Eye (tissue), 1 donor: ENCODE results near the gene TENM3.

Source experiments
- DNase-seq: peaks from one replicate; pipeline ENCODE4 v3.0.0-alpha.2; 2015

The TENM3 gene

DNA sequence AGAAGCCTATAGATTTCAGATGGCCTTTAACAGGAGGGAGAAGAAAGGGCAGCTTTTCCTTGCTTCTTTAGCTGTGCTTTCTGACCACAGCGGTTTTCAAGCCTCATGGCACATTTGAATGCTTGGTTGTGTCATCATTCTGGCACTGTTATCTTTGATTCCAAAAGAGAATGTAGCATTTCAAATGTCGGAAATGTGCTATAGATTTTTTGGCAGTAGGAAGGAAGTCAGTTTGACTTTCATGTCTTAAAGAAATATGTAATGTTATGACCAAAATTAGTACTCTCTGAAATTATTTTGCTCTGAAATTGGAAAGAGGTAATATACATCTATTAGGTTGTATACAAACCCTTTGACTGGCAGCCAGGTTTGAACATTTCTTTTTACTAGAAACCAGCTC is 171.9 kb downstream of the TENM3 start:
- DNase-seq: no peak

DNA sequence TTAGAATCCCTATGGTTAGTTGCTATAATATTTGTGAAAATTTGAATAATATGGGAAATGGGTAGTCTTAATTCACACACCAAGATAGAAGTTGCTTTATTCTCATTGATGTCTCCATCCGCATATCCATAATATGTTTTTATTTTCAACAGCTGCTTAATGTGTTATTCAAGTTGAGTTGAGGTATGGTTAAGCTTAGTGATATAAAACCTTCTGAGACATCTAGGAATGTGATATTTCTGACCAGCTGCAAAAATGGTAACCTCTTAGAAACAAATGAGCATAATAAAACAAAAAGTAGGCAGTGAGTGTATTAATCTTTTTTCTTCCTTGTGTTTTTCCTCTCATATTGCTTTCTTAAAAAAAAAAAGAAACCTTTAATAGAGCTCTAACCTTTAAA is 172.9 kb downstream of the TENM3 start:
- no peak for DNase-seq

DNA sequence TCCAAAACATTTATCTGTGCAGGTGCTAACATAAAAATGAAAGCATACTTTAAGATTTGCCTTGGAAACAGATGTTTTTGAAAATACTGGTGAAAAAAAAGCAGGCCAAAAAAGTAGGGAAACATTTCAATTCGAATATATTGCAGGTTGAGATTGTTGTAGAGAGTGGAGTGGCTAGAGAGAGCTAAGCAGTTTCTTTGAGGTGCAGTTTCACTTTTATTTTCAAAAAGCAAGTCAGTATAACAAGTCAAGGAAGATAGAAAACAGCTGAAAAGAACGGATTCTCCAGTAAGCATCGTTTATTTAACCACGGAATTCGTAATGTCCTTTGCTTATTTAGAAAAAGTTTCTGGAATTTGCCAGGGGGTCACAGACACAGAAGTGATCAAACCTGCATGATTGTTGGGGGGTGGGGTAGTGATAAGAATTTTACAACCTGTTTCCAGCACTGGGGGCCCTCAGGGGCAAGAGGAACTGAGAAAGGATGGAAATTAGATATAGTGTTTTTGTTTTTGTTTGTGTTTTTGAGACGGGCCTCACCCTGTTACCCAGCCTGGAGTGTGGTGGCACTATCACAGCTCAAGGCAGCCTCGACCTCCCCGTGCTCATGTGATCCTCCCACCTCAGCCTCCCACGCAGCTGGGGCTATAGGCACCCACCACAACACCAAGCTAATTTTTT is 175.0 kb downstream of the TENM3 start:
- no peak for DNase-seq

DNA sequence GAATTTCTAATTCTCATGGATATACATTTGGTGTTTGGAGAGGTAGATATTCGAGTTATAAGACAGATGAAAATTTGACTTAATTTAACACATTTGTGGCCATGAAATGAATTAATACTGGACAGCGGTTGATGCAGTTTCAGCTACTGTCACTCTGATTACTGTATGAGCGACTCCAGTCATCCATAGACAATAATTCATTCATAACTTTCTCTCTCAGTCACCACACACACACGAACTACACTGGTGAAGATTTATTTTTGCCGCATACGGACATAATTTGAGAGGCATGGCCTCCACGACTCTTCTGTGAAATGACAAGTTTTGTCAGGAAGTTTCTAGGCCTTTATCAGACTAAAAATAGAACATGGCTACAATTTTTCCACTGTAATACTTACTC is 177.0 kb downstream of the TENM3 start:
- DNase-seq: peak; percentile 60

DNA sequence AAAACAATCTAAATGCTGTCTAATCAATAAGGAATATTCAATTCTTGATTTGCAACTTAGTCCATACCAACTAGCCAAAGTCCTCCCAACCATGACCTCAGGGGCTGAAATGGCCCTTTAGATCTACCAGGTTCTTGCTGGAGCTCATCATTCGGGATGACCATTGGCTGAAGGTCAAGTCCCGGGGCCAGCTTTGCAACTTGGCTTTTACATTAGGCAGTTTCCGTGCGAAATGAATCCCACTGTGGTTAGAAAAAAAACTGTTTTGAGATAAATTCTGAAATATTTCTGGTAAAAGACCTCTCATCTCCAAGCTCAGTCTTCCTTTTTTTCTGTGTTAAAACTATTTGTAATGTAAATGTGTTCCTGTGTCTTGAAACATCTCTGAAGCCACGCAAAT is 178.6 kb downstream of the TENM3 start:
- no peak for DNase-seq

DNA sequence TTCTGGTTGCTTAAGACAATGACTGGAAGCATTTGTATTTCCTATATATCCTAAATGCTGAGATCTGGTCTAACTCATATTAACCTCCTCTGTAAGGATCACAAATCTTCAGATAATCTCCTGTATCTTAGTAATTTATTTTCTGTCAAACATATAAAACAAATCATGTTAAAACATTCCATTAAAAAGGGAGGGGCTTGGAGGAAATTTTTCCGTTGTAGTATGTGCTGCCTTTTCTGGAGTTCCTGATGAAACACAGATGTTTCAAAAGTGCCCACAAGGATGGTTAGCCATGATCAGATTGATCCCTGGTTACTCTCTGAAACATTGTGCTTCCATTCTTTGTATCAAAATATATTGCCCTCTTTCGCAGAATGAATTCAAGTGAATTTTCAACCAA is 182.1 kb downstream of the TENM3 start:
- DNase-seq: no peak

DNA sequence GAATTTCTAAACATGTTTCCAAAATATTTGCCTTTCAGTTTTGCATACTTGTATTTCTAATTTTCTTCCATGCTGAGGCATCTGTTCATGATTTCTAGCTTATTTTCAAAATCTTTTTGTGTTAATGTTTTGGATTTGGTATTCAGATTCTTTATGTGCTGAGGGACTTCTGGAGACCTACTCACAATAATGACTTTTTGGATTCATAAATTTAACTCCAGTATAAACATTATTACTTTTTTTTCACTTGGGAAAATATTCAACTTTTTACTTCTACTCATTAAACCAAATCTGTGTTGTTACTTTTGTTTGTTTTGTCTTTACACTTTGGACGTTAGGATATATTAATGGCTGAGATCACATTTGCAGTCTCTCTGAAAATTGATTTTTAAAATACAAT is 183.7 kb downstream of the TENM3 start:
- no peak for DNase-seq

DNA sequence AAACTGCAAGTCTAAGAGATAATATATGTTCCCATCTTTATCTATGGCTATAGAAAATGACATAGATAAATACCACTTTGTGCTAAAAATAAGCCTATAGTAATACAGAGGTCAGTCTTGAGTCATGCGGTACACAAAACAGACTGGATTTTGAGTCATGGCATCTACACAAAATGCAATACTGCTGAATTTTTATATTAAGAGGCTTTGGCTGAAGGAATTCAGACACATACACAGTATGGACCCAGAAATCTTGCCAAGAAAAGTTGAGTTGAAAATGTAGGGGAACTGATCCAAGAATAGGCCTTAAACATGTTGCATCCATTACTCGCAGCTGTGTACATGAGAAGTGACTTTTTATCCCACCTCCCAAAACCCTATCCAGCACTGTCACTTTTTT is 184.4 kb downstream of the TENM3 start:
- peak; percentile 68 for DNase-seq

DNA sequence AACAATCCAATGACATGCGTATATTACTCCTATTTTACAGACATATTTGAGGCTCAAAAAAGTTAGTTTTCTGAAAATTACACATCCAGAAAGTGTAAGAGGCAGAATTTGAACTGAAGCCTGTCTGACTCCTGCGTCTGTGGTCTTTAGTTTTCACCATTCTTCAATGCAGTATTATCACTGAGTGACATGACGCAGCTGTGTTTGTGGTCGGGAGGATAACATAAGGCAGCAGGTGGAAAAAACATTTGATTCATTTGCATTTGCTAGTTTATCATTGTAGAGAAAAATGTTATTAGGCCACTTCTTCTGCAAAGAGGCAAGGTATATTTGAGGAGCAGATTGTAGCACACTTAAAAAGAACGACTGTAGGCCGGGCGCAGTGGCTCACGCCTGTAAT is 186.7 kb downstream of the TENM3 start:
- DNase-seq: no peak

DNA sequence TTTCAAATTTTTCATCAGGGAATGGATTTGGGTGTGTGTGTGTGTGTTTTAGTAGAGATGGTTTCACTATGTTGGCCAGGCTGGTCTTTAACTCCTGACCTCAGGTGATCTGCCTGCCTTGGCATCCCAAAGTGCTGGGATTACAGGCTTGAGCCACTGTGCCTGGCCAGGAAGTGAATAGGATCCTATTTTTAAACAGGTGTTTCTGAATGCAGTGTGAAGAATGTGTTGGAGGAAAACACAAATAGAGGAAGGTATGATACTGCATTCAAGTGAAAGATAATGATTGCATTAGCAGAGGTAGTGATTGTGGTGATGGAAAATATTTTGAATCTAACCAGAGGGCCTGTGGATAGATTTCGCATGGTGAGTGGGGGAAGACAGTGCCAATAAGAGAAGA is 189.6 kb downstream of the TENM3 start:
- no peak for DNase-seq

DNA sequence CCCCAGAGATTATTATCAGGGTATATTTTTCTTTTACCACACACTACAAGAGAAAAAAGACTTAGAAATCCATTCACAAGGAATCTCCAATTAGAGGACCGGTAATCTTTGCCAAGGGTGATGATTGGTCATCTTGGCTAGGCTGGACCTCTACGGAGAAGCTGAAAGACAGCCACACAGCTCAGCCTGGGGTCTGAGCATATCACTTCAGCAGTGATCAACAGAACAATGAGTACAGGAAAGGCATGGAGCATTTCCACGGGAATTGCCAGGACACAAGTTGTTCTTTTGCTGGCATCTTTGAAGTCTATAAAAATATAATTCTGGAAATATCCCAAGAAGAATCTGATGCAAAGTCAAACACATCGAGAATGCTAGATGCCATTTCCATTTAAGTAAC is 191.5 kb downstream of the TENM3 start:
- no peak for DNase-seq

DNA sequence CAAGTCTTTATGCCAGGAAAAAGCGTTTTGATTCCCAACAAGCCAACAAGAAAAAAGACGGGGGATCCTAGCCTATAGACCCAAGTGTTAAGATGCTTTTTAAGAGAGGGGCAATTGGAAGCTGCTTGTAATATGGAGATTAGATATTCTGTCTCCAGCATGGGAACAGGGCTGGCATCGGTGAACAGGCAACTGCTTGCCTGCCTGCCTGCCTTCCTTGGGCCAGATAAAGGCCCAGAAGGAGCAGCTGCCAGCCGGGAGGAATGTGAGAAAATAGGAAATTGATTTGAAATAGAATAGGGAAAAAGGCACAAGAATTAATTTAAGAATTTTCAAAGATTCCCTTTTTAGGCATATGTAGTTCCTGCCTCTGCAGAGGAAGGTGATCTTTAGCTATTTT is 192.2 kb downstream of the TENM3 start:
- DNase-seq: no peak

DNA sequence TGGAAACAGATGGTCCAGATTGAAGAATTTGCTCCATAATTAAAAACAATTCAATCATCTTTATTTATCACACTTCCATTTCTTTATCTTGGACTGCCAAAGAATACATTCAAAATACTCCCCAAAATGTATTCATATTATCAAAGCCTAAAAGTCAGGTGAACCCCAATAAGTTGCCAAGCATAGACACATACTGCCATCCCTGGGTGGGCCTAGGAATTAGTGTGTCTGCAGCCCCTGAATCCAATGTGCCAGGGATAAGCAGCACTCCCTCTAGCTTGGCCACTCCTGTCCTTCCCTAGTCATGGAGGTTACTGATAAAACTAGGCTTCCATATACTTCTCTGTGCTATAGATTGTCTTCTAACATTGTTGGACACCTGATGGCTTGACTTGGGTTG is 199.9 kb downstream of the TENM3 start:
- no peak for DNase-seq

DNA sequence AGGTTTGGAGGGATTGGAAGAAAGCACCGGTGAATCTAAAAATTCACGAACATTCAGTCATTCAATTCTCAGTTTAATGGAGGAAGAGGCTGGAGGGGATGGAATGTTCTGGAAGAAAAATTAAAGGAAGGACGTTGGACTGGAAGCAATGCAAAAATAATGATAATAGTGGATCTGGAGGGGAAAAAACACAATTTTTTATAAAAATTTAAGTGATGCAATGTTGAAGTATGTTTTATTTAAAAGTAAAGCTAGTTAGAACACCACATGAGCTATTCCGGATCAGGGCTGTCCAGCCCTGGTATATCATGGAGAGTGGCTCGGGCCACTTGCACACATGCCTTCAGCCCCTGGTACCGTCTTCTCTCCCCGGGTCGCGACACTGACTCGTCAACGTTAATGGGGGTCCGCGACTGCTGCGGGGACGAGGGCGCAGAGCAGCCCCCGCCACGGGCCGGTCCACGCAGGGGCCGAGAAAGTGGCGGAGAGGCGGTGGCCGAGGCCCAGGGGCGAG is 204.6 kb downstream of the TENM3 start:
- no peak for DNase-seq

DNA sequence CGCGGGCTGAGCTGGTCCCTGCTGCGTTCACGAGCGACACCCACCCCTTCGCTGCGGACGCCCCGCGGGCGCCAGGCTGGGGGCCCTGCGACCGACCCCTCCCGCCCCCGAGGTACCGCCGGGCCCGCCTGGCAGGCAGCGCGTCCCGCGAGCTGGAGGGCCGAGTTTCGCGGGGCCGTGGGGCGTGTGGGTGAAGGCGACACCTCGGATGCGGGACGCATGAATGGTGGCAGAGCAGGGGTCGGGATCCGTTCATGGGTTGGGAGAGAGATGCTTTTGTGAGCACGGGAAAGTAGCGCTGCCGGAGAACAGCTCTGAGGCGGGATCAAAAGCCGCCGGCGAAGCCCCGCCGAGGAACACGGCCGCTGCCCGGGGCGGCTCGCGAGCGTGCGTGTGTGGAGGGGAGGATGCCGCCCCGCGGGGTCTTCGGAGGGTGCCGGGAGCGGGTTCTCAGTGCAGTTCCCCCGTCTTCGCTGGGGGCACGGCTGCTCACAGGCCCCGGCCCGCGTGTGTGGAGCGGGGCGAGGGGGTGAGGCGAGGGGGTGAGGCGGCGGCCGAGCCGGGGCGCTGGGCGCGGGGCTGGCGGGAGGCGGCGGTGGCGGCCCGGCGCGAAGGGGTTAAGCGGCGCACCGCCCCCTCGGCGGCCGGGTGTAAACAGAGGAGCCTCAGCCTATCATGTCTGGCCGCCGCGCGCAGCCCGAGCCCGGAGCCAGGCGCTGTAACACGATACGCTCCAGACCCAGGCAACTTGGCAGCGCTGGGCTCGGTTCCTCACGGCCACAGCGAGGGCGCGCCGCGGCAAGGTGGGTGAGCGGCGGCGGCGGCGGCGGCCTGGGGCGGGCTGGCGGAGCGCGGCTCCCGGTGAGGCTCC is 205.3 kb downstream of the TENM3 start:
- peak; percentile 95 for DNase-seq

DNA sequence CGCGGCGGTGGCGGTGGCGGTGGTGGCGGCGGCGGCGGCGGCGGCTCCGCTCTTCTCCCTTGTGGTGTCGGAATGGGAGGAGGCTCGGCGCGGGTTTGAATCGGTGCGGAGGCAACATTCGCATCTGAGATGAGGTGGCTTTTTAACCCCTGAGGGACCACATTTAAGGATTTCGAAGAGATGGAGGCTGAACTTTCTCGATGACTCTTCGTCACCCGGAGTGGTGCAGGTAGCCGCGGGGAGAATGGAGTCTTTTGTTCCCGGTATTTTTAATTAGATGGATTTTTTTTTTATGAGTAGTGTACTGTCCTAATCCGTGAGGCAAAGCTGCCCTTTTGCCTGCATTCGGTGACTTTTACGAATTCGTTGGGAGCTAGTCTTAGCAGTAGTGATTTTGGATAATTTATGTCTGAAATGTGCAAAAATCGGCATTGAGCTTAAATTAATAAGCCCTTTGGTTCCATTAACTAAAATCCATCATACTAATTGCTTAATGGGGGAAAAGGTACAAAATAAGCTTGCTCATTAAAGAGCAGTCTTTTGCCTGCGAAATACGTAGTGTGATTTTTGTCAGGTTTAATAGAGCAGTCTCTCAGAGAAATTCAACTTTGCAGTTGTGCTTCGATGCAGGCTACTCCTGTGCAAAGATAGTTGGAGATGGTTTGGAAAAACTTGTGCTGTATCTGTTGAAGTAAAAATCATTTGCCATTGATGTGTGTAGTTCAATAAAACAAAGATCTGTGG is 206.2 kb downstream of the TENM3 start:
- peak; percentile 90 for DNase-seq

DNA sequence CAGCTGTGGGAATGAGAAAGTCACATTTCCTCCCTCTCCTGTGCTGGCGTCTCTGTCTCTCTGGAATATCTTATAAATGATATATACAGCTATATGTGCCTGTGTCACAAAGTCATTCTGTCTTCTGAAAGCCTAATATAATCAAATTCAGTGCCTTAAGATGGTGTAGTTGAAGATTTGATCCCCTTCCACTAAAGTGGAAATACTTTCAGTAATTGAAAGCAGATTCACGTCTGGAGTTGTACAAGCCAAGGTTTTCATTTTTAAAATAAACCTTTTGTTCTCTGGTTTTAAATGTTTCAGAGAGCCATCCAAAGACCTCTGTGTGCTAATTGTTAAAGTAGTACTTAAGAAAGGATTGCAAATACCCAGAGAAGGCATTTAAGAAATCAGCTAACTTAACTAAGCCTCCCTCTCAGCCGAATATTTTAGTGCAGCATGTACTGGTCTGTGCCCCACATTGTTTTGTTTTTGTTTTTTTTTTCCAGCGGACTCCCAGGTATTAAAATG is 206.8 kb downstream of the TENM3 start:
- DNase-seq: peak; percentile 65

DNA sequence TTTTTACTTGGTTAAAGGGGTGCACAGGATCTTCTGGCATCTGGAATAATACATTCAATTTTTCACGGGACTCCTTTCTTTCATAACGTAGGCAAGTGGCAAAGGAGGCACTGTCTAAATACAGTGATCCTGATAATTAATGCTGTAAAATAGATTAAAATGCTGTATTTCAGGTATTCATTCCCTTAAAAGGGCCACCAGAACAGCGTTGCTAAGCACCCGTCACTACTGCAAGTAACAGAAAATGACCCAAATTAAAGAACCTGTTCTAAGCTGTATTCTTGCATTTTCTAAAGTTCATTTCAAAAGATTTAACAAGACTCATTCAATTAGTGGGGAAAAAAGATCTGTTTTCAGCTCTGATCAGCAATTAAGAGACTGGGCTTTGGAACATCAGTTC is 208.2 kb downstream of the TENM3 start:
- DNase-seq: no peak

DNA sequence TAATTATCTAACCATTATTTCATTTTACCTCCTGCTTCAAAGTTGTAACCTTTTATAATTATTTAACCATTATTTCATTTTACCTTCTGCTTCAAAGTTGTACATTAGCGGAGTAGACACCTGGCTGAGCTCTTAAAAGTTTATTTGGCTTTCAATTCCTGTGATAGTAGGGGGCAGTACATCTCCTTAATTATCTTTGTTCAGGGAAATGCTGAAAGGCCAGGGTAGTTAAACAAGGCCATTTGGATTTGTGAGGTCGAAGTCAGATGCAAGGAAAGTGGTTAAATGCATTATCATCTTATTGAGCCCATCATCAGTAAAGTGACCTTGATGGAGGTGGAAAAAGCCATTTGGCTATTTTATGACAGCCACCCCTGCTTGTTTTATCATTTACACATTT is 210.6 kb downstream of the TENM3 start:
- DNase-seq: no peak

DNA sequence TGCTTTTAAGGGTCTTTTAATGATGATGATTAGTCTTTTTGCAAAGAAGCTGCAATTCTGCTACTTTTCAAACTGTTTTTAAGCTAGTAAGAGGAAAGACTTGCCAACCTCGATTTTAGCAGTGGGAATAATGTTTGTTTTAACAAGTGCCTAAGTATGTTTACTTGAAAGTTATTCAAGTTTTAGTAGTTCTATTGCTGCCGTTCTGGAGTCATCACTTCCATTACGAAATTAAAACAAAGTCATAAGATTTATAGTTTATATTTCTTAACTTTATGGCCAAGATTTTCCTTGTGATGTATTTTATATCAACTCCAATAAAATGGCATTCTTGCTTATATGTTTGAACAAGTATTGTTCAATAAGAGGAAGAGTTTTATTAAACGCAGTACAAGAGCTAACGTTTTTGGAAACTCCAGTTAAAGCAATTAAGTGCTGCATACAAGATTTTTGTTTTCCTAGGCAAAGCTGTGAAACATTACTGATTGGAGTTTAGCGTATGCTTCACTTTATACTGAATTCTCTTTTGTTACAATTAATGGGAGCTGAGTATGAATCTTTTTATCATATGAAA is 211.3 kb downstream of the TENM3 start:
- DNase-seq: no peak

DNA sequence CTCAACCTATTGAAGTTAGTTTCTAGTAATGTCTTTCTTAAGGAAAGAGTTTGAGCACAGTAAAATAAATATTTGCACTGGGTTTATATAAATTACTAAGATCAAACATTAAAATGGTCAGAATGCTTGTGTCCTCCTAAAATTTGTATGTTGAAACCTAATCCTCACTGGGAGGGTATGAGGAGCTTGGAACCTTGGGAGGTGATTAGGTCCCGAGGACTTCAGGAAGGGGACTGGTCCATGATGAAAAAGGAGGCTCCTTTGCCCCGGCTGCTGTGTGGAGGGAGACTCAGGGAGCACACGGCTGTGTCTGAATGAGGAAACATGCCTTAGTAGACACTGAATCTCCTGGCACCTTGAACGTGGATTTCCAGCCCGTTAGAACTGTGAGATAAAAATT is 221.9 kb downstream of the TENM3 start:
- no peak for DNase-seq

DNA sequence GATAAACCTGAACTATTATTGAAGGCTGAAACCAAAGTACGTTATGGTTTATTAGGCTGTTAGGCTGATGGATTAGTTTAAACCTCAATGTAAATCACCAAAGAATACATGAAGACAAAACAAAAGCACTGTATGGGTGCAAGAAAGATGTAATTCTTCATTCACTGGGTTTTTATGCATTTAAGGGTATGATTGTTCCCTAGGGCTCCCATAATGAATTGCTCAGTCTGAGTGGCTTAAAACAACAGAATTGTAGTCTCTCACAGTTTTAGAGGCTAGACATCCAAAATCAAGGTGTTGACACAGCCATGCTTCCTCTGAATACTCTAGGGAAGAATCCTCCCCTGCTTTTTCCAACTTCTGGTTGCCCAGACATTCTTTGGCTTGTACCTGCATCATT is 222.8 kb downstream of the TENM3 start:
- no peak for DNase-seq

DNA sequence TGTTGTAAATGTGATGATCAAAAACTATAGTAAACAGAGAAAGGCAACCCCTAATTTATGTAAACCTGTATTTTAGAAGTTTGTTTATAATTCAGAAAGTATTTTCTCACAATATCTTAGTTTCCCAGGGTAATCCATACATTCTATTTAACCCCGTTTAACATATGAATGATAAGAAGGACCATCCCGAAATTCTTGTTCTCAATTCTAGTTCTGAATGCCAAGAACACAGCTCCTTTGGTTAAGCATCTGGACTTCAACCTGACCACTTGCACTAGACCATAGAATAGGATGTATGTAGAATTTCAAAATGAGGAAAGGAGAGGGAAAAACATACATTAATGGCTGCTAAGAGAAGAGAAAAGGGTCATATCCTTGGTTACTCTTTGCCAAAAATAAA is 227.0 kb downstream of the TENM3 start:
- DNase-seq: no peak
